Fibroblast of lung (primary cell): ENCODE measurements around the gene SP110. TPM values are rescaled to one million over a fixed set of nuclear protein-coding genes. Genes with fewer than 3 reads are reported as not detected.

ENCODE experiments used
- DNase-seq, 2 donors: peaks; one replicate each; pipeline versions ENCODE4 v3.0.0 to v3.0.0-alpha.2; 2010; ENCODE audit warnings: low read depth in 2 of 2
- H2AFZ ChIP-seq: 2 replicates; pipeline ENCODE4 v1.5.1; 2012; ENCODE audit warnings: low read length, control low read depth, inconsistent platforms
- H3K27ac ChIP-seq: 2 replicates; pipeline ENCODE4 v1.5.1; 2011; ENCODE audit warnings: low read length, control low read depth; ENCODE audit not compliant: insufficient read depth
- H3K27me3 ChIP-seq: 2 replicates; pipeline ENCODE4 v1.5.1; 2011; ENCODE audit warnings: mild to moderate bottlenecking, low read length; ENCODE audit not compliant: control insufficient read depth, insufficient read depth
- H3K36me3 ChIP-seq: 2 replicates; pipeline ENCODE4 v1.5.1; 2011; ENCODE audit warnings: low read length; ENCODE audit not compliant: control insufficient read depth, insufficient read depth
- H3K4me1 ChIP-seq: 2 replicates; pipeline ENCODE4 v1.5.1; 2011; ENCODE audit warnings: low read length; ENCODE audit not compliant: control insufficient read depth, insufficient read depth; ENCODE audit errors: extremely low read depth
- H3K4me2 ChIP-seq: 2 replicates; pipeline ENCODE4 v1.5.1; 2011; ENCODE audit warnings: low read length, control low read depth; ENCODE audit not compliant: insufficient read depth; ENCODE audit errors: extremely low read depth
- H3K4me3 ChIP-seq, 4 experiments: fragments of 200-600 bp in 1 of 4; sonication (generic) in 1 of 4; replicated peaks in 1 of 4; 2 replicates each; pipeline ENCODE4 v1.5.1; 2011 to 2016; ENCODE audit warnings: low read length in 4 of 4, low read depth in 3 of 4, mild to moderate bottlenecking in 3 of 4, control low read depth in 2 of 4, inconsistent platforms in 1 of 4, mixed read lengths in 1 of 4; ENCODE audit not compliant: insufficient read depth in 1 of 4; ENCODE audit errors: control extremely low read depth in 1 of 4
- H3K79me2 ChIP-seq: 2 replicates; pipeline ENCODE4 v1.5.1; 2012; ENCODE audit warnings: mild to moderate bottlenecking, low read length, inconsistent platforms; ENCODE audit not compliant: control insufficient read depth, insufficient read depth
- H3K9ac ChIP-seq: 2 replicates; pipeline ENCODE4 v1.5.1; 2011; ENCODE audit warnings: mild to moderate bottlenecking, low read length, control low read depth; ENCODE audit not compliant: insufficient read depth
- H3K9me3 ChIP-seq: 2 replicates; pipeline ENCODE4 v1.5.1; 2012; ENCODE audit warnings: low read depth, low read length; ENCODE audit not compliant: control insufficient read depth, insufficient read depth
- H4K20me1 ChIP-seq: 2 replicates; pipeline ENCODE4 v1.5.1; 2011; ENCODE audit warnings: low read length; ENCODE audit not compliant: control insufficient read depth, insufficient read depth; ENCODE audit errors: extremely low read depth
- EZH2 ChIP-seq: IDR thresholded peaks from 2 replicates; pipeline ENCODE4 v1.5.1; 2012; ENCODE audit warnings: low read length, control low read depth, mild to moderate bottlenecking; ENCODE audit errors: missing control alignments
- polyA minus RNA-seq: library from RNA; depleted of rRNA, polyadenylated mRNA; stranded (reverse); fragments of >200 nt; gene quantifications from 2 replicates; pipeline ENCODE4 v1.2.3, GENCODE V29; 2011; ENCODE audit warnings: low replicate concordance
- polyA plus RNA-seq, 2 donors: library from polyadenylated mRNA; depleted of rRNA in 1 of 2; stranded (reverse) in 1 of 2; unstranded in 1 of 2; fragments of >200 nt; gene quantifications; 2 replicates each; pipeline ENCODE4 v1.2.1, GENCODE V29; 2011 to 2012; ENCODE audit warnings: missing spikeins in 1 of 2
- total RNA-seq: library from RNA; depleted of rRNA; stranded (reverse); fragments of >200 nt; gene quantifications from 2 replicates; pipeline ENCODE4 v1.2.1, GENCODE V29; 2014
- TF ChIP-seq, protein P1 (sequence below), 2 donors: IDR thresholded peaks in 1 of 2; conservative IDR thresholded peaks in 1 of 2; 1 replicate in 1 of 2; 2 replicates in 1 of 2; pipeline ENCODE4 v1.5.1; 2011 to 2012; ENCODE audit warnings: low read length in 2 of 2, control low read depth in 1 of 2, inconsistent platforms in 1 of 2, low read depth in 1 of 2, mild to moderate bottlenecking in 1 of 2

The SP110 gene
- total RNA-seq (7.2 and 9.2 TPM in 2 replicates), polyA plus RNA-seq (12.7 and 15.9 TPM in 2 replicates), polyA minus RNA-seq (14.0 and 20.1 TPM in 2 replicates)
- polyA plus RNA-seq (2012), result 14.4 and 17.5 TPM in 2 replicates

DNA sequence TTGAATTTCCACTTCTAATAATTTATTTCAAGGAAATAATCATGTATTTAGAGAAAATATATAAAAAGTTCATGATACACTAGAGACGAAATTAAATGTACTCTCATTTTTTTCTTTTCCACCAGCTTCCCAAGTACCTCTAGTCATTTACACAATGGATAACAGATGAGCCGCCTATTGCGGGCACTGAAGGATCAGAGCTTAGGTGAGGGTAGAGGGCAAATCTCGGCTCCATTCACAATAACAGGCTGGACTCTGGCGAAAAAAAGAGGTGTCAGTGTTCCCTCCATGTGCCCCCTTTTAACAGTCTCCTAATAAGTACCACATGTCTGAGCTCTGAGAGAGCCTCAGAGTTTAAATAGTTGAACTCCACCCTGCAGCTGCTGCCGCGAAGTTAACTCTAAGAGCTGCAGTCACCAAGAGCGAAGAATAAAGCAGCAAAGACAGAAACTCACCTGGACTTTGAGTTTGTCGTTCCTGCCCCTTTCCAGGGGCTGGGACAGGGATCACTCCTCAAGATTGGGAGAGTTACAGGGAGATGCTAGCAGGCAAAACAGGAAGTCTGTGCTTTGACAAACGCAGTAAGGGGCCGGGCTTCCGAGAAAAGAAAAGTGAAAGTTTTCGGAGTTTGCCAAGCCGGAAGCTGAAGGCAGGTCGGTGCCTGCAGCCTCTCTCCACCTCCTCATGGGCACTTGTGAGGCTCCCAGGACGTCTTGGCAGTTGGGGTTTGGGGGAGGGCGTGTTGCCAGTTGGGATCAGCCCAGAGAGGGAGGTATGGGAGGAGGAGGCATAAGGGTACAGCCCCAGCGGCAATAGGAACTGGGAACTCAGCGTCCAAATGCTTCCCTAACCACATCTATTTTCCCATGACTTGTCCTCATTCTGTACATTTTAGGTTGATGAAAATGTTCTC lies at the start of gene SP110:
Gene SP110, minus strand, starts transcription at position 566 of the 913 bp plus-strand sequence. CDS start 3,057 bp downstream, outside the sequence.
- Histone ChIP-seq H2AFZ (peak within 1 kb of the TSS; percentile 96), H3K9ac (peak within 1 kb of the TSS; percentile 21), H3K4me2 (peak within 1 kb of the TSS; percentile 98), H3K4me3 (peak within 1 kb of the TSS; percentile 81 to 88 (median 83)), H3K4me1 (no peaks in the 10 kb centered on the region), H3K9me3 (no peaks in the 10 kb centered on the region), H4K20me1 (peaks cover 2% of the 10 kb centered on the region), H3K79me2 (no peaks in the 10 kb centered on the region), H3K27ac (peak within 1 kb of the TSS; percentile 45), H3K27me3 (no peaks in the 10 kb centered on the region), H3K36me3 (no peaks in the 10 kb centered on the region)
- TF ChIP-seq EZH2, result no peak
- TF ChIP-seq, protein P1, sequence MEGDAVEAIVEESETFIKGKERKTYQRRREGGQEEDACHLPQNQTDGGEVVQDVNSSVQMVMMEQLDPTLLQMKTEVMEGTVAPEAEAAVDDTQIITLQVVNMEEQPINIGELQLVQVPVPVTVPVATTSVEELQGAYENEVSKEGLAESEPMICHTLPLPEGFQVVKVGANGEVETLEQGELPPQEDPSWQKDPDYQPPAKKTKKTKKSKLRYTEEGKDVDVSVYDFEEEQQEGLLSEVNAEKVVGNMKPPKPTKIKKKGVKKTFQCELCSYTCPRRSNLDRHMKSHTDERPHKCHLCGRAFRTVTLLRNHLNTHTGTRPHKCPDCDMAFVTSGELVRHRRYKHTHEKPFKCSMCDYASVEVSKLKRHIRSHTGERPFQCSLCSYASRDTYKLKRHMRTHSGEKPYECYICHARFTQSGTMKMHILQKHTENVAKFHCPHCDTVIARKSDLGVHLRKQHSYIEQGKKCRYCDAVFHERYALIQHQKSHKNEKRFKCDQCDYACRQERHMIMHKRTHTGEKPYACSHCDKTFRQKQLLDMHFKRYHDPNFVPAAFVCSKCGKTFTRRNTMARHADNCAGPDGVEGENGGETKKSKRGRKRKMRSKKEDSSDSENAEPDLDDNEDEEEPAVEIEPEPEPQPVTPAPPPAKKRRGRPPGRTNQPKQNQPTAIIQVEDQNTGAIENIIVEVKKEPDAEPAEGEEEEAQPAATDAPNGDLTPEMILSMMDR (conservative IDR thresholded peaks at IDR 0.05 in 1 of 2, IDR thresholded peaks at IDR 0.05 in 1 of 2; ENCODE audit: low read depth in 1 of 2, low read length in 2 of 2), result no peak
- DNase-seq, result peak; percentile 88

DNA sequence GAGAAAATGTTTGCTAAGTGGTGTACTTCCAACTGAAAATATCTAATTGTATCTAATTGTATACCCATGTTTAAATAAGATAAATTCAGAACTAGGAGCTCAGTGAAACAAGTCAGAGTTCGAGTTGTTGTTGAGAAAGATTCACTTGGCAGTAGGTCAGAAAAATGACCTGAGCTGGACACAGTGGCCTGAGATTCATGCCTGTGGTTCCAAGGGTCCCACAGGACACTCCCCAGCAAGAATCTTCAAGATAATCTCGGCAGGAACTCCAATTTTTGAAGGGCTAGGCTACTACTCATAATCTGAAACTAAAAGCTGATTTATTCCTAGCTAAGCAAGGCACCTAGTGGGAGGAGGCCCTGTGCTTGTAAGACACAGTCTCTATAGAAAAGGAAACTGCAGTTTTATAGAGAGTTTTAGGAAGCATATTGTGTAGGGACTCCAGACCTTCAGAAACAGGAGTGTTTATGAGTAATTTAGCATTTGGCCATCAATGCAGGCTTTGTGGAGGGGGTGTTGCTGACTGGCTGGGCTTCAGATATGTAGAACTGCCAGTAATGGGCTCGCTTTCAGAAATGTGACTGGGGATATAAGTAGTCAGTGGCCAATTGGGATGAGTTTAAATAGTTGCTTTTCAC lies 48.9 kb upstream of the SP110 start:
- TF ChIP-seq EZH2, result no peak
- TF ChIP-seq, protein P1 (conservative IDR thresholded peaks at IDR 0.05 in 1 of 2, IDR thresholded peaks at IDR 0.05 in 1 of 2; ENCODE audit: low read depth in 1 of 2, low read length in 2 of 2), result no peak
- Histone ChIP-seq H3K4me2 (no peak overlapping the region), H2AFZ (no peak overlapping the region), H3K79me2 (no peaks in the 10 kb centered on the region), H4K20me1 (no peaks in the 10 kb centered on the region), H3K4me3 (no peak overlapping the region), H3K27ac (no peak overlapping the region), H3K9ac (no peak overlapping the region), H3K4me1 (no peaks in the 10 kb centered on the region), H3K9me3 (no peaks in the 10 kb centered on the region), H3K36me3 (no peaks in the 10 kb centered on the region), H3K27me3 (no peaks in the 10 kb centered on the region)
- peak in 1 of 2 donors; percentile 13 for DNase-seq

DNA sequence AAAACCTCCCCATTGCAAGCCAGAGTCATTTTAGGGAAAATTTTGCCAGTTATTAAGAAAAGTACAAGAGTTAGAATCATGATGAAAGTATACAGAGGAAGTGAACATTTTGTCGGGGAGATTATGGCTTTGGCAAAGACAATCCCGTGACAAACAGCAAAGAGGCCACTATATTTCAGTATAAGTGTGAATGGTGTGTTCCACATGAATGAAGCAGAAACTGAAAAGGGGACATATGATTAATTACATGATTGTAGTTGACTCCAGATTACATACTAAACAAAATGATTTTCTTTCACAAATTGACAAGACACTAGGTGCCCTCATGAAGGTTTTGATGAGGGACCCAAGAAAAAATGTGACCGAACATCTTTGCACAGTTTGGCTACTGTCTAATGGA lies 47.8 kb upstream of the SP110 start:
- Histone ChIP-seq H4K20me1 (no peaks in the 10 kb centered on the region), H2AFZ (no peak overlapping the region), H3K4me3 (no peak overlapping the region), H3K27me3 (no peaks in the 10 kb centered on the region), H3K9ac (no peak overlapping the region), H3K9me3 (no peaks in the 10 kb centered on the region), H3K4me1 (no peaks in the 10 kb centered on the region), H3K4me2 (no peak overlapping the region), H3K27ac (no peak overlapping the region), H3K79me2 (no peaks in the 10 kb centered on the region), H3K36me3 (no peaks in the 10 kb centered on the region)
- TF ChIP-seq, protein P1 (conservative IDR thresholded peaks at IDR 0.05 in 1 of 2, IDR thresholded peaks at IDR 0.05 in 1 of 2; ENCODE audit: low read depth in 1 of 2, low read length in 2 of 2), result no peak
- TF ChIP-seq EZH2, result no peak
- no peak for DNase-seq
